Measurements from ENCODE around the gene SUPT7L.

SUPT7L gene, protein sequence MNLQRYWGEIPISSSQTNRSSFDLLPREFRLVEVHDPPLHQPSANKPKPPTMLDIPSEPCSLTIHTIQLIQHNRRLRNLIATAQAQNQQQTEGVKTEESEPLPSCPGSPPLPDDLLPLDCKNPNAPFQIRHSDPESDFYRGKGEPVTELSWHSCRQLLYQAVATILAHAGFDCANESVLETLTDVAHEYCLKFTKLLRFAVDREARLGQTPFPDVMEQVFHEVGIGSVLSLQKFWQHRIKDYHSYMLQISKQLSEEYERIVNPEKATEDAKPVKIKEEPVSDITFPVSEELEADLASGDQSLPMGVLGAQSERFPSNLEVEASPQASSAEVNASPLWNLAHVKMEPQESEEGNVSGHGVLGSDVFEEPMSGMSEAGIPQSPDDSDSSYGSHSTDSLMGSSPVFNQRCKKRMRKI

DNA sequence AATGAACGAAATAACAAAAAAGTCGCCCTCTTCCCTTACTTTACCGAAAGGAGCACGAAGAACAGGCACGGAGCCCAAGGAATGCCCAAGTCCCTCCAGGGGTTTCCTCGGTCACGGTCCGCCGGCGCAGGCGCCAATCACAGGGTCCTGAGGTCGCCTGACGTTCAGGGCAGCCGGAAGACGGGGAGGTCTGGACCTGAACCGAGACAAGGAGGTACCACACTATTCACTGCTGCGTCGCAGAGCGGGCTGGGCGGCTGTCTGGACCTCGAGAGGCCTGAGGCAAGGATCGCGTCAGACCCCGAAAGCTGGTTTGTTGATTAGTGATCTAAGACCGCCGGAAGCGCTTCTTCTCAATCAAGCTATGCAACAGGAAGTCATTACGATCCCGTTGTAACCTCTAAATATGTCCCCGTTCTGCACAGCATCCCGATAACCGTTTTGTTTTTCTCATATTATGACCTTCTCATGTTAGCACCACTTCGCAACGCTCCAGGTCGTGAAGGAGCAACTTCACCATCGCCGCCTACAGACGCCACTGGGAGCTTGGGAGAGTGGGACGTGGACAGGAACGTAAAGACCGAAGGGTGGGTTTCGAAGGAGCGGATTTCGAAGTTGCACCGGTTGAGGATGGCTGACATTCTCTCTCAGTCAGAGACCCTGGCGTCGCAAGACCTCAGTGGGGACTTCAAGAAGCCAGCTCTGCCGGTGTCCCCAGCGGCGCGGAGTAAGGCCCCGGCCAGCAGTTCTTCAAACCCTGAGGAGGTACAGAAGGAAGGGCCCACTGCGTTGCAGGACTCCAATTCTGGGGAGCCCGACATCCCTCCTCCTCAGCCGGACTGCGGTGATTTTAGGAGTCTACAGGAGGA lies at the start of gene SUPT7L, which contains the start of gene SLC4A1AP:
SUPT7L (minus strand) TSS at position 330 of the 869 bp plus-strand sequence. CDS start 1,422 bp downstream, outside the sequence.
SLC4A1AP (plus strand) TSS at position 605 of the 869 bp plus-strand sequence; CDS start at position 631, 26 bp downstream.
- ATAC-seq: peak; percentile 91
- TF ChIP-seq ZNF565 (CRISPR knock-in tag; conservative IDR thresholded peaks at IDR 0.05; ENCODE audit: low read depth): no peak
- TF ChIP-seq ZNF8 (CRISPR knock-in tag; IDR thresholded peaks at IDR 0.05): peak; percentile 31
- 0 out of 2 replicates have a peak, but pooled peaks have one; percentile 27 for TF ChIP-seq ZFP3 (CRISPR knock-in tag; IDR thresholded peaks at IDR 0.05)
- peak; percentile 47; the same call in 1 of the 2 replicates for TF ChIP-seq SNAI2 (CRISPR knock-in tag; IDR thresholded peaks at IDR 0.05)
- peak; percentile 42; the same call in 1 of the 2 replicates for TF ChIP-seq ZNF70 (CRISPR knock-in tag; IDR thresholded peaks at IDR 0.05)
- no peak for TF ChIP-seq TOX (CRISPR knock-in tag; IDR thresholded peaks at IDR 0.05; ENCODE audit: borderline replicate concordance)
- peak; percentile 99 for TF ChIP-seq POU6F1 (CRISPR knock-in tag; IDR thresholded peaks at IDR 0.05; ENCODE audit: borderline replicate concordance, low read depth)
- no peak for TF ChIP-seq ARNTL (CRISPR knock-in tag; IDR thresholded peaks at IDR 0.05; ENCODE audit: borderline replicate concordance, low read depth)
- TF ChIP-seq CREB5 (CRISPR knock-in tag; IDR thresholded peaks at IDR 0.05; ENCODE audit: low read depth): 0 out of 2 replicates have a peak, but pooled peaks have one; percentile 22
- no peak for TF ChIP-seq ZFP30 (CRISPR knock-in tag; IDR thresholded peaks at IDR 0.05)
- TF ChIP-seq BACH2 (CRISPR knock-in tag; IDR thresholded peaks at IDR 0.05; ENCODE audit: borderline replicate concordance): no peak
- TF ChIP-seq, protein P1, sequence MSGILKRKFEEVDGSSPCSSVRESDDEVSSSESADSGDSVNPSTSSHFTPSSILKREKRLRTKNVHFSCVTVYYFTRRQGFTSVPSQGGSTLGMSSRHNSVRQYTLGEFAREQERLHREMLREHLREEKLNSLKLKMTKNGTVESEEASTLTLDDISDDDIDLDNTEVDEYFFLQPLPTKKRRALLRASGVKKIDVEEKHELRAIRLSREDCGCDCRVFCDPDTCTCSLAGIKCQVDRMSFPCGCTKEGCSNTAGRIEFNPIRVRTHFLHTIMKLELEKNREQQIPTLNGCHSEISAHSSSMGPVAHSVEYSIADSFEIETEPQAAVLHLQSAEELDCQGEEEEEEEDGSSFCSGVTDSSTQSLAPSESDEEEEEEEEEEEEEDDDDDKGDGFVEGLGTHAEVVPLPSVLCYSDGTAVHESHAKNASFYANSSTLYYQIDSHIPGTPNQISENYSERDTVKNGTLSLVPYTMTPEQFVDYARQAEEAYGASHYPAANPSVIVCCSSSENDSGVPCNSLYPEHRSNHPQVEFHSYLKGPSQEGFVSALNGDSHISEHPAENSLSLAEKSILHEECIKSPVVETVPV (CRISPR knock-in tag; IDR thresholded peaks at IDR 0.05): no peak
- no peak for TF ChIP-seq ZC3H10 (CRISPR knock-in tag; IDR thresholded peaks at IDR 0.05)
- peak; percentile 44; the same call in 1 of the 2 replicates for TF ChIP-seq TCF4 (CRISPR knock-in tag; IDR thresholded peaks at IDR 0.05; ENCODE audit: borderline replicate concordance)
- TF ChIP-seq PPARA (CRISPR knock-in tag; IDR thresholded peaks at IDR 0.05; ENCODE audit: borderline replicate concordance): peak; percentile 80; the same call in 1 of the 2 replicates
- TF ChIP-seq ISL1 (CRISPR knock-in tag; IDR thresholded peaks at IDR 0.05): 0 out of 2 replicates have a peak, but pooled peaks have one; percentile 25
- no peak; the same call in 1 of the 2 replicates for TF ChIP-seq CSDC2 (CRISPR knock-in tag; IDR thresholded peaks at IDR 0.05)

DNA sequence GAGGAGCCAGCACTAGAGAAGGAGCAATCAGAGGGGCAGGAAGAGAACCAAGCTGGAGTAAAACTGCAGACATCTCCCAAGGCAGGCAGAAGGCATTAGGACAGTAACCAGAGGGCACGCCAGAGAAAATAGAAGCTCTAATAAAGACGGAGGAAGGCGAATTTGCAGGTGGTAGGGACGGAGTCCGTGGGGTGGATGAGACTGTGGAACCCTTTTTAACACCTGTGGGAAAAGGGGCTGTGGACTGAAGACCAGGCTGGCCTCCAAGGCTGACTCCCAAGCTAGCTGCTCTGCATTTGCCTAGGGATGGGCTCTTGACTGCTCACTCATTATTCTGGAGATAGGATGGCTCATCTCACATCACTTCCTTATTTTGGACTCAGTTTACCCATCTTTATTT lies 49.8 kb upstream of the SUPT7L start:
- no peak for ATAC-seq
- TF ChIP-seq ZNF565 (CRISPR knock-in tag; conservative IDR thresholded peaks at IDR 0.05; ENCODE audit: low read depth) (no peak), TOX (CRISPR knock-in tag; IDR thresholded peaks at IDR 0.05; ENCODE audit: borderline replicate concordance) (no peak), GLIS3 (CRISPR knock-in tag; IDR thresholded peaks at IDR 0.05) (no peak)

DNA sequence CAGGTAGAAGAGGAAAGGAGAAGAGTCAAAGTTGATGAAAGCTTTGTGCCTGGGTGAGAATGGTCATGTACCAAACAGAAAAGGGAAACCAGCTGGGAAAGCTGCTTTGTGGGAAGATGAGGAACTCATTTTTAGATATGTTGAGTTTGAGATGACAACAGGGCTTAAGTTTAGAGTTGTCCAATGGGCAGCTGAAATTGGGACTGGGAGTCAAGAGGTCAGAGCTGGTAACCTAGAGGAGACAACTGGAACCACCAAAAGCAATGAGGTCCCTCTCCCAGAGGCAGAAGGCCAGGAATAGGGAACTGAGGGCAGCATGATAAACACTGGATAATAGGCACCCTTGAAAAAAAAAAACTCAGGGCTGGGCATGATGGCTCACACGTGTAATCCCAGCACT lies 49.1 kb upstream of the SUPT7L start:
- TF ChIP-seq SNAI2 (CRISPR knock-in tag; IDR thresholded peaks at IDR 0.05): no peak
- no peak for TF ChIP-seq ESRRG (CRISPR knock-in tag; IDR thresholded peaks at IDR 0.05)
- no peak for TF ChIP-seq ZNF70 (CRISPR knock-in tag; IDR thresholded peaks at IDR 0.05)
- ATAC-seq: no peak

DNA sequence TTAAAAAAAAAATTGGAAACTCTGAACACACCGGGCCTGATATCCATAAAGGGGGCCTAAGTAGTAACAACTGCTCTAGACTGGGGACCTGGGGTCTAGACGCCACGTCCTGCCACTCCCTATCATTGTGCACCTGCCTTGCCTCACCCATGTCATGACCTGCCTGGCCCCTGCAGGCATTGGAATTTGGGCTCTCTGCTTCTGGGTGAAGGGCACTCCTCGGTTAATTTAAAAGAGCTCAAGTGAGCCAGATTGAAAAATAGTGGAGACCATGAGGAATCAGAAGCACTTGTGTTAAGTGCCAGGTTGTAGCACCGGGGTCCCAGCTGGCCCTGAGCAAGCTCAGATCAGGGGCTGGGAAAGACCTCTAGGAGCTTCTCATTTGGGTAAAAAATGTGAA lies 48.4 kb upstream of the SUPT7L start:
- TF ChIP-seq ZNF565 (CRISPR knock-in tag; conservative IDR thresholded peaks at IDR 0.05; ENCODE audit: low read depth) (no peak), ESRRG (CRISPR knock-in tag; IDR thresholded peaks at IDR 0.05) (no peak), ARNTL (CRISPR knock-in tag; IDR thresholded peaks at IDR 0.05; ENCODE audit: borderline replicate concordance, low read depth) (no peak), ZNF70 (CRISPR knock-in tag; IDR thresholded peaks at IDR 0.05) (no peak), PATZ1 (CRISPR knock-in tag; IDR thresholded peaks at IDR 0.05; ENCODE audit: borderline replicate concordance) (no peak), SNAI2 (CRISPR knock-in tag; IDR thresholded peaks at IDR 0.05) (no peak), BACH2 (CRISPR knock-in tag; IDR thresholded peaks at IDR 0.05; ENCODE audit: borderline replicate concordance) (no peak), POU6F1 (CRISPR knock-in tag; IDR thresholded peaks at IDR 0.05; ENCODE audit: borderline replicate concordance, low read depth) (no peak), OSR1 (CRISPR knock-in tag; IDR thresholded peaks at IDR 0.05) (no peak), CREB5 (CRISPR knock-in tag; IDR thresholded peaks at IDR 0.05; ENCODE audit: low read depth) (no peak), ZC3H10 (CRISPR knock-in tag; IDR thresholded peaks at IDR 0.05) (no peak)
- no peak for ATAC-seq

All from SK-N-SH treated with all-trans-retinoic acid at 6 μM for 48 hours (cell line).